AG09309 (cell line): ENCODE results near the gene OR10J4.

Source experiments
- DNase-seq: peaks from one replicate; pipeline ENCODE4 v3.0.0-alpha.2; 2010; ENCODE audit warnings: low read depth
- H3K4me3 ChIP-seq: 2 replicates; pipeline ENCODE4 v1.5.1; 2011; ENCODE audit warnings: mild to moderate bottlenecking, low read depth, low read length, moderate library complexity; ENCODE audit not compliant: control insufficient read depth
- TF ChIP-seq, protein P1 (sequence below): IDR thresholded peaks from 2 replicates; pipeline ENCODE4 v1.5.1; 2011; ENCODE audit warnings: mild to moderate bottlenecking, low read depth, low read length, inconsistent platforms; ENCODE audit not compliant: insufficient read depth, control insufficient read depth; ENCODE audit errors: missing control alignments

The OR10J4 gene

DNA sequence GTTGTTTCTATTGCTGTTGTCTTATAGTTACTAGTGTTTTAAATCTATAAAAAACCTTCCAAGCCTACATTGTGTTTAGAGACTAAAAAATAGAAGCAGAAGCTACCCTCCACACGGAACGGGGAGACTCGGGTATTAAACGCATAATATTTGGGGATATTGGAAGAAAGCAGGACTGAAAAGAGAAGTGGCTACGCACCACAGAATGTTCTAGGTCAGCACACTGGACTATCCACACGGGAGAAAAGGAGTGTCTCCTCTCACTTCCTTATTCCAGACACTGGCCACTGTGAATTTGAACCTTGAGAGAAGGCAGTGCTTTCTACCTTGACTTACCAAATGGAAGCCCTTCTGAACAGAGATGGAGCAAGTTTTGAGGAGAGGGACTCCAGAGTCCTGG is 1.0 kb upstream of the OR10J4 start:
- no peak overlapping the region for H3K4me3 ChIP-seq
- DNase-seq: no peak
- TF ChIP-seq, protein P1, sequence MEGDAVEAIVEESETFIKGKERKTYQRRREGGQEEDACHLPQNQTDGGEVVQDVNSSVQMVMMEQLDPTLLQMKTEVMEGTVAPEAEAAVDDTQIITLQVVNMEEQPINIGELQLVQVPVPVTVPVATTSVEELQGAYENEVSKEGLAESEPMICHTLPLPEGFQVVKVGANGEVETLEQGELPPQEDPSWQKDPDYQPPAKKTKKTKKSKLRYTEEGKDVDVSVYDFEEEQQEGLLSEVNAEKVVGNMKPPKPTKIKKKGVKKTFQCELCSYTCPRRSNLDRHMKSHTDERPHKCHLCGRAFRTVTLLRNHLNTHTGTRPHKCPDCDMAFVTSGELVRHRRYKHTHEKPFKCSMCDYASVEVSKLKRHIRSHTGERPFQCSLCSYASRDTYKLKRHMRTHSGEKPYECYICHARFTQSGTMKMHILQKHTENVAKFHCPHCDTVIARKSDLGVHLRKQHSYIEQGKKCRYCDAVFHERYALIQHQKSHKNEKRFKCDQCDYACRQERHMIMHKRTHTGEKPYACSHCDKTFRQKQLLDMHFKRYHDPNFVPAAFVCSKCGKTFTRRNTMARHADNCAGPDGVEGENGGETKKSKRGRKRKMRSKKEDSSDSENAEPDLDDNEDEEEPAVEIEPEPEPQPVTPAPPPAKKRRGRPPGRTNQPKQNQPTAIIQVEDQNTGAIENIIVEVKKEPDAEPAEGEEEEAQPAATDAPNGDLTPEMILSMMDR: no peak

DNA sequence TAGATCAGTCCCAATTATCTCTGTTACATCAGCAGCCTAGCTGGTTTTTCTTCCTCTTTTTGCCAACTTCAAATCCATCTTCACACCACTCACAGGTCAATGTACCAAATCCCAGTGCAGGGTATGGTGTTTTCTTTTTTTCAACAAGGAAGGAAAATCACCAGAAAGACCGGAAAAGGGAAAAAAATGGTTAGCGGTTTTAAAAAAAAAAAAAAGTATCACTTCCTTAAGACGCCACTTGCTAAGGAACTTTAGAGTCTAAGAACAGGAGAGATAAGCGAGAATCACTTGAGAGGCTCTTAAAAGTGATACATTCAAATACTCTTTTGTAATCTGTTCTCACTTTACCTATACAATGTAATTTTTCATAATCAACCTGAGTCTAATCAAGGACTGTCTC is 4.5 kb downstream of the OR10J4 start:
- no peak overlapping the region for H3K4me3 ChIP-seq
- TF ChIP-seq, protein P1: no peak
- DNase-seq: no peak

DNA sequence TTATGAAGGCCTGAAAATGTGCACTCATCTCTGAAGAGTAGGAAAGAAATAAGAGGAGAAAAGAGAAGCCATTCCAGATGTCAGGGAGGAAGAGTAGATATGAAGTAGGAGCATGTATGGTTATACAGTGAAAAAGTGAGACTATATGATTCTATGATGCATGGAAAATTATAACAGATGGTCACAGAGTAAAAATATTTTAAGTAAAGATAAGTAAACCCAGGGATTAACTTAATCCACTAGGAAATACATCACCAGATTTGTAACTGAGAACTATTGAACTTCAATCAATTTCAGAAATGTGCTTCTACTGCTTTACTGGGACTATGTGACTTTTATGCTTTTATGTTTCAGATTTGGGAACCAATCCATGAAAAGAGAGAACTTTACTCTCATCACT is 7.4 kb downstream of the OR10J4 start, which contains the start of gene OR10J1:
Gene OR10J1, plus strand, starts transcription at position 301 of the 400 bp plus-strand sequence. Its CDS starts 70 bp downstream, at position 371.
- DNase-seq: no peak
- TF ChIP-seq, protein P1: no peak
- no peak within 1 kb of the TSS for H3K4me3 ChIP-seq

DNA sequence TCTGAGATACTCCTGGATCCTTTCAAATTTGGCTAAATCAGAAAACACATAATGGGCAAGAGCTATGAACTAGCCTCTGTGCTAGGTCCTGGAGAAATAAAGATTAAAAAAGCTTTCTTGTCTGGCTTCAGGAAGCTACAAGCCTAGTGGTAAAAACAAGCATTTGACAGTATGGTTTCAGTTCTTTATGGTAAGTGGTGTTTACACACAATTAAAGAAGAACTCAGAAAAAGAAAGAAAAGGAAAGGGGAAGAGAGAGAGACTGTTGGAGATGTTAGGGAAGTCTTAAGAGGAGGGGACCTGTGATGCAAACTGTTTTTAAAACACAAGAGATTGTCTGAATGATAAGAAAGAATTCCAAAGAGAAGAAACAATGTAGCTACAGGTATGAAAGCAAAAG is 9.4 kb downstream of the OR10J4 start:
- DNase-seq: no peak
- TF ChIP-seq, protein P1: no peak
- no peak overlapping the region for H3K4me3 ChIP-seq

DNA sequence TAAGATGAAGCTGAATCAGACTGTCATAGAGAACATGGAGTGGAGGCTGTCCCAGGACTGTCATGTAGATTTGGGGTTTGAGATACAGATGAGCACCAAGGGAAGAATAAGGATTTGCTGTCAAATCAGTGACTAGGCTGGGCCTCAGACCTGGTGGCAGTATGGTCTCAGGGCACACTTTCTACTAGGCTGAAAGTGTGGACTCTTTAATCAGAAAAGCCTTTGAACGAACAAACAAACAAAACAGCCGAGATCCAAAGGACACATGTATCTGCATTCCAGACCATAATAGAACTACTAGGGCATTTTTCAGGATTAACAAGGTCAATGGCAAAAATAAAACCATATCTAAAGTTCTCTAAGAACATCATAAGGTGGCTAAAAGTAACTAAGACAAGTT is 10.4 kb downstream of the OR10J4 start:
- H3K4me3 ChIP-seq: no peak overlapping the region
- DNase-seq: no peak
- TF ChIP-seq, protein P1: no peak

DNA sequence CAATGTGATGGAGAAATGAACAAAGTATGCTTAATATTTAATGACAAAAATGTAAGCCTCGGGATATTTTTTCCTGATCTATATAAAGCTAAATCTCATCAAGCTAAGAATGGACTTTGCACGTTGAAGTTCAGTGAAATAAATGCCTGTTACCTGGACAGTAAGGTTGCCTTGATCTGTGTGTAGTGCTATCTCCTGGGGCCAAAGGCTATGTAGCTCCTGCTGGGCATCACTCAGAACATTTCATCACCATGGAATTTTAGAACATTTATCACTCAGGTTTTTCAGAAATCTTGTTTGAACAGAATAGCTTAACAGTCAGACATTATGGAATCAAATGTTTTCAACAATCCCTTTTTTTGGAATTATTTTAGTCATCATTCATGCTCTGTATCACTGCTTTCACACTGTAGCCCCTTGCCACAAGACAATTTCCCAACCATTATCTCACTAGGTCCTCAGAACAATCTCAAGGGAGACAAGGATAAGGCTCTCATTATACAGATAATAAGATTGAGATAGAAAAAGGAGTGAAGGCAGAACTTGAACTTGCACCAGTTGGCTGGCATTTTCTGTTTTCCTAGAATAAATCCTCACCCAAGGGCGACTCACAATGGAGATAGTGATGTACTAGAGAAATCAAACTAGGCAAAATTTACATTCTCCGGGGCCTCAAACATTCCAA is 11.2 kb downstream of the OR10J4 start:
- no peak overlapping the region for H3K4me3 ChIP-seq
- TF ChIP-seq, protein P1: no peak
- DNase-seq: no peak
